GM12874 (cell line): ENCODE measurements around the gene TIPRL.

Experiments
- TF ChIP-seq, protein P1 (sequence below): IDR thresholded peaks from 2 replicates; pipeline ENCODE4 v1.5.1; 2011; ENCODE audit warnings: low read depth, mild to moderate bottlenecking, control low read depth, low read length, moderate library complexity; ENCODE audit not compliant: insufficient read depth

TIPRL gene

DNA sequence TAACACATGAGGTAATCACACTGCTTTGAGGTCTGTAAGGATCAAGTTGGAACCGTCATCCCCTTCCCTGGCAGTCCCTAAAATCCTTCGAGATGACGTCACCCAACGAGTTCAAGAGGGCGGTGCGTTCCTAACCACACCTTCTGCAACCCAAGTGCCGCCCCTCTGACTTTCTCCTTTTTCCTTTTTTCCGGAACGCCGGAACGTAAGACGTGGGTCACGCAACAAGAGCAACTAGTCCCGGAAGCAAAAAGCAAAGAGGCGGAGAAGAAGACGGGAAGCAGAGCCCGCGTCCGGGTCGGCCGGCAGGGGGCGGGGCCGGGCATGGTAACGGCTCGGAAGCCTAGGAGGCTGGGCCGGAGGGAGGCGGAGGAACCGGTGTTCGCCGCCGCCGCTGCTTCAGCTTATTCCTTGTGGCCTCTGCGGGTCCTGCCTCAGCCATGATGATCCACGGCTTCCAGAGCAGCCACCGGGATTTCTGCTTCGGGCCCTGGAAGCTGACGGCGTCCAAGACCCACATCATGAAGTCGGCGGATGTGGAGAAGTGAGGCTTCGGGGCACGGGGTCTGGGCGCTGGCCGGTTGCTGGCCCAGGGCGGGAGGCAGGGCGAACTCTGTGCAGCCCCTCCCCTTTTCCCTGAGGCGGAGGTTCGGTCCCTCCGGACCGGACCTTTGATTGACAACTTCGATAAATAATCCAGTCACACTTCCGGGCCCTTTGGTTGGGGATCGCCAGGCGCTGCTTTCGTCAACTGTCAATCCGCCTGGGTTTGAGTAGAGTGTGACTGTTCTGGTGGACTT lies at the start of gene TIPRL:
Gene TIPRL (plus strand): TSS at position 325 of the 800 bp plus-strand sequence. CDS start 116 bp downstream, at position 441.
- TF ChIP-seq, protein P1, sequence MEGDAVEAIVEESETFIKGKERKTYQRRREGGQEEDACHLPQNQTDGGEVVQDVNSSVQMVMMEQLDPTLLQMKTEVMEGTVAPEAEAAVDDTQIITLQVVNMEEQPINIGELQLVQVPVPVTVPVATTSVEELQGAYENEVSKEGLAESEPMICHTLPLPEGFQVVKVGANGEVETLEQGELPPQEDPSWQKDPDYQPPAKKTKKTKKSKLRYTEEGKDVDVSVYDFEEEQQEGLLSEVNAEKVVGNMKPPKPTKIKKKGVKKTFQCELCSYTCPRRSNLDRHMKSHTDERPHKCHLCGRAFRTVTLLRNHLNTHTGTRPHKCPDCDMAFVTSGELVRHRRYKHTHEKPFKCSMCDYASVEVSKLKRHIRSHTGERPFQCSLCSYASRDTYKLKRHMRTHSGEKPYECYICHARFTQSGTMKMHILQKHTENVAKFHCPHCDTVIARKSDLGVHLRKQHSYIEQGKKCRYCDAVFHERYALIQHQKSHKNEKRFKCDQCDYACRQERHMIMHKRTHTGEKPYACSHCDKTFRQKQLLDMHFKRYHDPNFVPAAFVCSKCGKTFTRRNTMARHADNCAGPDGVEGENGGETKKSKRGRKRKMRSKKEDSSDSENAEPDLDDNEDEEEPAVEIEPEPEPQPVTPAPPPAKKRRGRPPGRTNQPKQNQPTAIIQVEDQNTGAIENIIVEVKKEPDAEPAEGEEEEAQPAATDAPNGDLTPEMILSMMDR: peak; percentile 63

DNA sequence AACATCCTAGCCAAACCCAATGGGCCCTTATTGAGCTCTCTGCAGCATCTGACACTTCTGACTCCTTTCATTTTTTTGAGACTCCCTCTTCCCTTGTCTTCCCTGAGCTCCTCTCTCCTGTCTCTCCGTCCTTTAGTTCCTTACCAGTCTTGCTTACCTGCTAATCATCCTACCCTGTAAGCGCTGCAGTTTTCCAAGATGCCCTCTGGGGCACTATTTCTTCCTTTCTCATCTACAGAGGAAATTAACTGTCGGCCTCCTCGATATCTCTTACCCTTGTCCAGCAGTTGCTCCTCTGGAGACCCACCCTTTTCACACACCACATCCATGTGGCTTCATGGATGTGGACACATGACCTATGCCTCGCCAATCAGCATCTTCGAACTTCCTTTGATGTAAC lies 48.8 kb upstream of the TIPRL start:
- TF ChIP-seq, protein P1: no peak

DNA sequence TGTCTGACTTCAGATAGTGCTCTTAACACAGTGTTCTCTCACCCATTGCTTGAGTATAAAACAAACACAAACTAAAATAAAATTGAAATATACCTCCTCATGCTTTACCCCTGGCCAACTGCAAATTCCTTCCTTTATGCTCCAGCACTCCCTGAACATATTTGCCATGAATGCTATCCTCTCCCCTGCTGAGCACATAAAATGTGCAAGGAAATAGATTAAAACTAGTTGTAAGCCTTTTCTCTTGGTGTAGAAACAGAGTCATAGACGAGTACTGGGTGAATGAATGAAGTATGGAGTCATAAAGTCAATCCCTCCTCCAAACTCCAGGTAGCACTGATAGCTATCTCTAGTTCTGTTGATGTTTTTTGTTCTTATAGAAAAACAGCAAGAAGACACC lies 44.6 kb upstream of the TIPRL start:
- TF ChIP-seq, protein P1: no peak

DNA sequence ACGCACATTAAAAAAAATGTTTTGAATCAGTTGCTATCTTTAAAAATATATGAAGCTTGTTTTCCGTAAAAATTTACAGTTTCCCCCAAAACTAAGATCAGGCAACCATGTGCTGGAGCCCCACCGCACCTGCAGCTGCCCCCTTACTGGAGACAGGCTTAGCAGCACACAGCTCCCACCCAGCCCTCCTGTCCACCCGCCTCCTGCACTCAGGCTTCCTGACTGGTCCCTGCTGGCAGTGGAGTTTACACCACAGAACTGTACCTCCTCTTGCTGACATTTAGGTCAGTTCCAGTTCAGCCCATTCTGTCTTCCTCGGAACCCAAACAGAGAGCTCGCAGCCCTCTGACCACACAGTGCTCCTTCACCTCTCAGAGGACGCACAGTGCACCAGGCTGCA lies 44.1 kb upstream of the TIPRL start:
- TF ChIP-seq, protein P1: no peak

DNA sequence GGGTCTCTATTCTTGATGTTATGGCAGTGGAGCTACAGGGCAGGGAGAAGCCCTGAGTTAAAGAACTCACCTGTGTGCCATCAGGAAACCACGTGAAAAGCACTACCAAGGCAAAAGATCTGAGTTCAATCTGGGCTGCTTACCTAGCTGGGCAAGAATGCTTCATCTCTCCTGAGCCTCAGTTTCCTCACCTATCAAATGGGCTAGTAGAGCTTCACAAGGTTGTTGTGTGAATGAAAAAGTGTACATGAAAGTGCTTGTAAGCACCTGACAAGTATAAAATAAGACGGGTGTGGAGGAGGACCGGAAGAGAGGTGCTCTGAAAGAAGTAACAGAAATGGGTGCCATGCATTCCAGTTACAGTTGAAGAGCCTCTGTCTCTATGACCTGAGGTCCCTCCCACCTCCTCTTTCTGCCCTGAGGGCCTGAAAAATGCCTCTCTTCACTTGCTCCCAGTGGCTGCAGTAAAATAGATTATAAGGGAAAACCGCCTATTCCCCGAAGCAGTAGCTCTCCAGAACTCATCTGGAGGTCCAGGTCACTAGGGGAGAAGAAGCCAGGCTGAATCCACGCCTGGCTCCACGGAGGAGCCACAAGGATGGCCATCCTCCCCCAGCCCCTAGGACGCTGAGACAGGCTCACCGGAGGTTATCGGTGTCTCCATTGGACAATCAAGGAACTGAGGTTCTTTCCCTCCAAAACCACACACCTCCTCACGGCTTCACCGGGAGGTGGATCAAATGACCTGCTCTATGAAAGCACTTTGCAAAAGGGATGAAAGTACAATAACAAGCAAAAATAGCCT lies 43.4 kb upstream of the TIPRL start:
- TF ChIP-seq, protein P1: no peak

DNA sequence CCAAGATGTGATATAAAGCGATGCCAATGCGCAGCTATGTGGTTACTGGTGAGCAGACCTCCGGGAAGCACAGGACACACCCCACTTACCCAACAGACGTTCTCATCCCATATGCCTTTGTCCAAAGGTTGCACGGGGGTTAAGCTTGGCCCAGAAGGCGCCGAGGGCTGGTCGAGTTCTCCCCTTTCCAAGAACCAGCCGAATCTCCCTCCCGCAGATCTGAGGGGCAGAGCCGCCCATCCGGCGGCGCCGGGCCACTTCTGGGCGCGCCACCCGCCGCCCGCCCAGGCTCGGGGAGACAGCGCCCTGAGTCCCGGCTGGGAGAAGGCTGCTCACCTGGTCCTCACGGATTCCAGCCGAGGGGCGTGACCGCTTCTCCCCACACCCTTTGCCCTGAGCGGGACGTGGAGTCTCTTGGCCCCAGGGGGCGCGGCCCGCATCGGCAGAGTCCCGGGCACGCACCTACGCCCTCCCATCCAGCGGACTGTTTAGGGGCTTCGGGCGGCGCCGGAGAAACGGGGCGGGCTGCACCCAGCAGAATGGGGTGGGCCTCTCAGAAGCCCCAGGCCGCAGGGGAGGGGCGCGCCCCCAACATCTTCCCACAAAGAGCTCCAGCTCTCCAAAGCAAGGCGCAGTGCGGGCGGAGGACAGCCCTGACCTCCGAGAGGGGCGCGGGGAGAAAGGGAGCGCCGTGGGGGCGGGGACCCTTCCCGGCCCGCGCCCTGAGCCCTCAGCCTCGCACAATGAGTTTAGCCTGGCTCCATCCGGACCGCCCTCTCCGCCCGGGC lies 42.6 kb upstream of the TIPRL start:
- TF ChIP-seq, protein P1: no peak
